HL-60 (cell line): ENCODE data around the gene NR2F6.

Experiments
- DNase-seq, 2 experiments: peaks; one replicate each; pipeline ENCODE4 v3.0.0-alpha.2; 2010 to 2020; ENCODE audit warnings: low read depth in 1 of 2, low spot score in 1 of 2
- H3K27ac ChIP-seq: fragments of 250-450 bp; sonication (Bioruptor Pico); replicated peaks from 2 replicates; pipeline ENCODE4 v1.5.1; 2020; ENCODE audit warnings: mild to moderate bottlenecking, moderate library complexity
- H3K27me3 ChIP-seq: fragments of 250-450 bp; sonication (Bioruptor Pico); 2 replicates; pipeline ENCODE4 v1.5.1; 2021; ENCODE audit warnings: mild to moderate bottlenecking, moderate library complexity; ENCODE audit not compliant: insufficient read depth, poor library complexity, severe bottlenecking
- H3K4me3 ChIP-seq: replicated peaks from 2 replicates; pipeline ENCODE4 v1.5.1; 2011; ENCODE audit warnings: mild to moderate bottlenecking, control low read depth, low read length; ENCODE audit not compliant: insufficient read depth
- GABPA ChIP-seq: IDR thresholded peaks from 2 replicates; pipeline ENCODE4 v1.6.1; 2012; ENCODE audit warnings: low read depth
- POLR2AphosphoS5 ChIP-seq: IDR thresholded peaks from 2 replicates; pipeline ENCODE4 v1.6.1; 2012; ENCODE audit warnings: low read depth
- SPI1 ChIP-seq: IDR thresholded peaks from 2 replicates; pipeline ENCODE4 v1.6.1; 2012; ENCODE audit warnings: low read depth, mild to moderate bottlenecking, borderline replicate concordance
- TF ChIP-seq, protein P1 (sequence below): IDR thresholded peaks from one replicate; pipeline ENCODE4 v1.5.1; 2011; ENCODE audit warnings: low read length, control low read depth, inconsistent platforms; ENCODE audit not compliant: insufficient read depth
- TF ChIP-seq, protein P2 (sequence below): IDR thresholded peaks from 2 replicates; pipeline ENCODE4 v1.6.1; 2012; ENCODE audit warnings: low read depth; ENCODE audit not compliant: insufficient replicate concordance

The NR2F6 gene

DNA sequence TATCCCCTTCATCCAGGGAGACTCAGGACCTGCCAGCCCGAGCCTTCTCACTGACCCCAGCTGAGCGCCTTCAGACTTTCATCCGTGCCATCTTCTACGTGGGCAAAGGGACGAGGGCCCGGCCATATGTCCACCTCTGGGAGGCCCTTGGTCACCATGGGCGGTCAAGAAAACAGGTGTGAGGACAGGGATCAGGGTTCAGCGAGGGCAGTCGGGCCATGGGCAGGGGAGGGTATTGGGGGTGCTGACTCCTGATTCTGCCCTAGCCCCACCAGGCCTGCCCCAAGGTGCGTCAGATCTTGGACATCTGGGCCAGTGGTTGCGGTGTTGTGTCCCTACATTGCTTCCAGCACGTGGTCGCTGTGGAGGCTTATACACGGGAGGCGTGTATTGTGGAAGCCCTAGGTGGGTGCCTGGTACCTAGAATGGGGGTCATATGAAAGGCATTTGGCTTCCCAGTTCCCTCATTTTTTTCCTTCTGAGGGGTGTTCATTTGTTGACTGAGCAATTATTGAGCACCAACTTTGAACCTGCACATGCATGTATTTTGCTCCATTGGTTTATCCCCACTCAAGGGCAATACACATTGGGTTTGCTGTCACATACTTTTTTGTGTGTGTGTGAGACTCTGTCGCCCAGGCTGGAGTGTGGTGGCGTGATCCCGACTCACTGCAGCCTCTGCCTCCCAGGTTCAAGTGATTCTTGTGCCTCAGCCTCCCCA, 39.9 kb upstream of the NR2F6 start:
- no peaks in the 10 kb centered on the region for H3K27me3 ChIP-seq
- no peak for DNase-seq
- no peak overlapping the region for H3K27ac ChIP-seq
- TF ChIP-seq, protein P1, sequence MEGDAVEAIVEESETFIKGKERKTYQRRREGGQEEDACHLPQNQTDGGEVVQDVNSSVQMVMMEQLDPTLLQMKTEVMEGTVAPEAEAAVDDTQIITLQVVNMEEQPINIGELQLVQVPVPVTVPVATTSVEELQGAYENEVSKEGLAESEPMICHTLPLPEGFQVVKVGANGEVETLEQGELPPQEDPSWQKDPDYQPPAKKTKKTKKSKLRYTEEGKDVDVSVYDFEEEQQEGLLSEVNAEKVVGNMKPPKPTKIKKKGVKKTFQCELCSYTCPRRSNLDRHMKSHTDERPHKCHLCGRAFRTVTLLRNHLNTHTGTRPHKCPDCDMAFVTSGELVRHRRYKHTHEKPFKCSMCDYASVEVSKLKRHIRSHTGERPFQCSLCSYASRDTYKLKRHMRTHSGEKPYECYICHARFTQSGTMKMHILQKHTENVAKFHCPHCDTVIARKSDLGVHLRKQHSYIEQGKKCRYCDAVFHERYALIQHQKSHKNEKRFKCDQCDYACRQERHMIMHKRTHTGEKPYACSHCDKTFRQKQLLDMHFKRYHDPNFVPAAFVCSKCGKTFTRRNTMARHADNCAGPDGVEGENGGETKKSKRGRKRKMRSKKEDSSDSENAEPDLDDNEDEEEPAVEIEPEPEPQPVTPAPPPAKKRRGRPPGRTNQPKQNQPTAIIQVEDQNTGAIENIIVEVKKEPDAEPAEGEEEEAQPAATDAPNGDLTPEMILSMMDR: no peak
- no peak for TF ChIP-seq POLR2AphosphoS5
- no peak for TF ChIP-seq SPI1
- TF ChIP-seq GABPA: no peak
- TF ChIP-seq, protein P2, sequence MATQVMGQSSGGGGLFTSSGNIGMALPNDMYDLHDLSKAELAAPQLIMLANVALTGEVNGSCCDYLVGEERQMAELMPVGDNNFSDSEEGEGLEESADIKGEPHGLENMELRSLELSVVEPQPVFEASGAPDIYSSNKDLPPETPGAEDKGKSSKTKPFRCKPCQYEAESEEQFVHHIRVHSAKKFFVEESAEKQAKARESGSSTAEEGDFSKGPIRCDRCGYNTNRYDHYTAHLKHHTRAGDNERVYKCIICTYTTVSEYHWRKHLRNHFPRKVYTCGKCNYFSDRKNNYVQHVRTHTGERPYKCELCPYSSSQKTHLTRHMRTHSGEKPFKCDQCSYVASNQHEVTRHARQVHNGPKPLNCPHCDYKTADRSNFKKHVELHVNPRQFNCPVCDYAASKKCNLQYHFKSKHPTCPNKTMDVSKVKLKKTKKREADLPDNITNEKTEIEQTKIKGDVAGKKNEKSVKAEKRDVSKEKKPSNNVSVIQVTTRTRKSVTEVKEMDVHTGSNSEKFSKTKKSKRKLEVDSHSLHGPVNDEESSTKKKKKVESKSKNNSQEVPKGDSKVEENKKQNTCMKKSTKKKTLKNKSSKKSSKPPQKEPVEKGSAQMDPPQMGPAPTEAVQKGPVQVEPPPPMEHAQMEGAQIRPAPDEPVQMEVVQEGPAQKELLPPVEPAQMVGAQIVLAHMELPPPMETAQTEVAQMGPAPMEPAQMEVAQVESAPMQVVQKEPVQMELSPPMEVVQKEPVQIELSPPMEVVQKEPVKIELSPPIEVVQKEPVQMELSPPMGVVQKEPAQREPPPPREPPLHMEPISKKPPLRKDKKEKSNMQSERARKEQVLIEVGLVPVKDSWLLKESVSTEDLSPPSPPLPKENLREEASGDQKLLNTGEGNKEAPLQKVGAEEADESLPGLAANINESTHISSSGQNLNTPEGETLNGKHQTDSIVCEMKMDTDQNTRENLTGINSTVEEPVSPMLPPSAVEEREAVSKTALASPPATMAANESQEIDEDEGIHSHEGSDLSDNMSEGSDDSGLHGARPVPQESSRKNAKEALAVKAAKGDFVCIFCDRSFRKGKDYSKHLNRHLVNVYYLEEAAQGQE: no peak
- H3K4me3 ChIP-seq: no peak overlapping the region

DNA sequence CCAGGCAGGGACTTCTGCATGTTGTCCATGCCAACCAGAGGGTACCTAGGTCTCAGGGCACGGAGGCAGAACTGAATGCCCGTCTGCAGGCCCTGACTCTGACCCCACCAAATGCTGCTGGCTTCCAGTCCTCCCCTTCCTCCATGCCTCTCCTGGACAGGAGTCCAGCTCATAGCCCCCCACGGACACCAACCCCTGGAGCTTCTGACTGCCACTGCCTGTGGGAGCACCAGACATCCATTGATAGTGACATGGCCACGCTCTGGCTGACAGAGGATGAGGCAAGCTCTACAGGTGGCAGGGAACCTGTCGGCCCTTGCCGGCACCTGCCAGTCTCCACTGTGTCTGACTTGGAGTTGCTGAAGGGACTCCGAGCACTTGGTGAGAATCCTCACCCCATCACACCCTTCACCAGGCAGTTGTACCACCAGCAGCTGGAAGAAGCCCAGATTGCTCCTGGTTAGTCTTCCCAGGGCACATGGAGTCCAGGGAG, 37.8 kb upstream of the NR2F6 start:
- no peak overlapping the region for H3K4me3 ChIP-seq
- no peak for DNase-seq
- no peaks in the 10 kb centered on the region for H3K27me3 ChIP-seq
- no peak for TF ChIP-seq POLR2AphosphoS5
- TF ChIP-seq, protein P2: no peak
- TF ChIP-seq, protein P1: no peak
- H3K27ac ChIP-seq: no peak overlapping the region

DNA sequence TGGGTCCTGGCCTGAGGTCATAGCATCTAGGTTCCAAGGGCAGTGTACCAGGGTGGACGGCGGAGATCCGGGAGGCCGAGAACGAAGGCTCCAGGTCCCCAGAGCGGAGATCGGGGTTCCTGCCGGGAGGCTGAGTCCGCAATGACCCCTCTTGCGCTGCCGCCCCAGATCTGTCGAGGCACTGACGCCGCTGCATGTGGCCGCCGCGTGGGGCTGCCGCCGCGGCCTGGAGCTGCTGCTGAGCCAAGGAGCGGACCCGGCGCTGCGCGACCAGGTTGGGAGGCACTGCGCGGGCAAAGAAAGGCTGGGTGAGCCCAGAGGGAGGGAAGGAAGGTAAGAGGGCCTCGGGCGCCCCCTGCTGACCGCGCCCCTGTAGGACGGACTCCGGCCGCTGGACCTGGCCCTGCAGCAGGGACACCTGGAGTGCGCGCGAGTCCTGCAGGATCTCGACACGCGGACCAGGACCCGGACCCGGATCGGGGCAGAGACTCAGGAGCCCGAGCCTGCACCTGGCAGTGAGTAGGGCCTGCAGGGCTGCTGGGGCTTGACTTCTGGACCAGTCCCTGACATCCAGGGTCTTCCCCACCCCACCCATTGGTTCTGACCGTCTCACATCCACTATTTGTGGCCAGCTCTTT, 36.9 kb upstream of the NR2F6 start:
- Histone ChIP-seq H3K27me3 (no peaks in the 10 kb centered on the region), H3K27ac (peak overlapping the region; percentile 76), H3K4me3 (peak overlapping the region; percentile 66)
- DNase-seq: peak; percentile 79 to 90
- TF ChIP-seq POLR2AphosphoS5 (peak; percentile 64), SPI1 (no peak), GABPA (no peak)
- TF ChIP-seq, protein P2: no peak
- TF ChIP-seq, protein P1: peak; percentile 81
